GM21723 (cell line): ENCODE data around the gene DMWD.
"Not testable (repeated sequence)": the region's sequence is repeated elsewhere in the genome, so short reads cannot be mapped to it uniquely, and the experiment has no call there.

Experiments
- ATAC-seq: cut with Tn5 transposase; IDR thresholded peaks from one replicate; pipeline ENCODE4 v1.9.1; 2021; ENCODE audit warnings: mild to moderate bottlenecking, moderate library complexity; ENCODE audit not compliant: unreplicated experiment

Gene DMWD

DNA sequence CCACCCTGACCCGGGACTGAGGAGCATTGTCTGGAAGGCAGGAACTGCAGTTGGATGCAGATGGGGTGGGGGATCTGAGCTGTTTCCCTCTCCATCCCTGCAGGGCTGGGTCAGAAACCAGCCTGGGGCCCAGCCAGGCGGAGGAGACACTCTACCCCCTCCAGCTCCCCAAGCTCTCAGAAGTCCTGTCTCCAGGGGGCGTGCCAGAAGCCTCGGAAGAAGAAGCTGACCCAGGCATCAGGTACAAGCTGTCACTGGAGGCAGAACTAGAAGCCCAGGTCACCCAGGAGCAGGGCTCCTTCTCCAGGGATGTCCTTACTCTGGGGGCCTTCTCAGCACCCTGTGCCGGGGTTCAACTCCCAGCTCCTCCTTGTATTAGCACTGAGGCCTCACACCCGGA is 39.1 kb downstream of the DMWD start:
- ATAC-seq = no peak

DNA sequence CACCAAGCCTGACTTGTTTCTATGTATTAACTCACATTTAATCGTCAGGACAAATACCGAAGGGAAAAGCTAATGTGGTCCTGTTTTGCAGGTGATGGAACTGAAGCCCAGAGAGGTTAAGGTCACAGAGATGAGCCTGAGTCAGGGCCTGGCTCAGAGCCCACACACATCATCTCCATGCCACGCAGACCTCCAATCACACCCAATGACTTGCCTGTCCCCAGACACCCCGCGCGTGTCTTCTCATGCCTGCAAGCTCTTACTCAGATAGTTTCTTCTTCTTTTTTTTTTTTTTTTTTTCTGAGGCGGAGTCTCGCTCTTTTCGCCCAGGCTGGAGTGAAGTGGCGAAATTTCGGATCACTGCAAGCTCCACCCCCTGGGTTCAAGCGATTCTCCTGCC is 40.0 kb downstream of the DMWD start:
- no peak for ATAC-seq

DNA sequence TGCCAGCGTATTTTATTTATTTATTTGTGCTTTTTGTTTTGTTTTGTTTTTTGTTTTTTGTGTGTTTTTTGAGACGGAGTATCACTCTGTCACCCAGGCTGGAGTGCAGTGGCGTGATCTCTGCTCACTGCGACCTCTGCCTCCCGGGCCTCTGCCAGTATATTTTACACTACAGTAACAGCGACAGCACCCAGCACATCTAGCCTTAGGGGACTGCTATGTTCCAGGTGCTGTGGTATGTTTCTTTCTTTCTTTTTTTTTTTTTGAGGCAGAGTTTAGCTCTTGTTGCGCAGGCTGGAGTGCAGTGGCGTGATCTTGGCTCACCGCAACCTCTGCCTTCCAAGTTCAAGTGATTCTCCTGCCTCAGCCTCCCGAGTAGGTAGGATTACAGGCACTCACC is 41.2 kb downstream of the DMWD start:
- ATAC-seq = not testable (repeated sequence)

DNA sequence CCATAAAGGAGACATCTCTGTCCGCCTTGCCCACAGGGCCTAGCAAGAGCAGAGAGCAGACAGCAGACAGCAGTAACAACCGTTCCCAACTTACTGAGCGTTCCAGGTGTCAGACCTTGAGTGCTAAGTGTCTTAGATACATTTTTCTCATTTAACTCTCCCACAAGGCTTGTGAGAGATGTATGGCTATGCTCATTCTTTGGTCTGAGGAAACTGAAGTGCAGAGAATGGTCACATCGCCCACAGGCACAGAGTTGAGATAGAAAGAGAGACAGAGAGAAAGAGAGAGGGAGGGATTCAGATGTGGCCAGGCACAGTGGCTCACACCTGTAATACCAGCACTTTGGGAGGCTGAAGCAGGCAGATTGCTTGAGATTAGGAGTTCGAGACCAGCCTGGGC is 45.1 kb downstream of the DMWD start:
- ATAC-seq = no peak

DNA sequence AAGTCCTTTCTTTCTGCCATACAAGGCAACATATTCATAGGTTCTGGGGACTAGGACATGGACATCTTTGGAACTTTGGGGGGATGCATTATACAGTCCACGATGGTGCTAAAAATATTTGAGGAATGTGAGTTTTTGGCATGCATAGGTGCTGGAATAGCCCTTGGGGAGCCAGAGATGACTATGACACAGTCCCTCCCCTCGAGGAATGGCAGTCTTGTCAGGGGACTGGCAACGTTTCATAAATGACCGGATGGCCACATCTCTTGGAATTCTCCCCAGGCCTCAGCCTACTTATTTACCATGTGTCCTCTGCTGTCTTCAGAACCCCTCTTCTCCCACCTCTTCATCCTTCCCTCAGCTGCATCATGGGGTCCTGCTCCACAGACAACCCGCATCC is 45.8 kb downstream of the DMWD start:
- no peak for ATAC-seq

DNA sequence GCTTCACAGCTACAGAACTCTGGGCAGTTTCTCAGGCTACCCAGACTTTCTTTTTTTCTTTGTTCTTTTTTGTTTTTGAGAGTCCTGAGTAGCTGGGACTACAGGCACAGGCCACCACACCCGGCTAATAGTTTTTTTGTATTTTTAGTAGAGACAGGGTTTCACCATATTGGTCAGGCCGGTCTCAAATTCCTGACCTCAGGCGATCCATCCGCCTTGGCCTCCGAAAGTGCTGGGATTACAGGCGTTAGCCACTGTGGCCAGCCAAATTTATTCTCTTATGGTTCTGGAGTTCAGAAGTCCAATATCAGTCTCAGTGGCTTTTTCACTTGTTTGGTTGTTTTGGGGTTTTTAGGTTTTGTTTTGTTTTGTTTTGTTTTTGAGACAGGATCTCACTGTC is 47.0 kb downstream of the DMWD start:
- ATAC-seq = no peak

DNA sequence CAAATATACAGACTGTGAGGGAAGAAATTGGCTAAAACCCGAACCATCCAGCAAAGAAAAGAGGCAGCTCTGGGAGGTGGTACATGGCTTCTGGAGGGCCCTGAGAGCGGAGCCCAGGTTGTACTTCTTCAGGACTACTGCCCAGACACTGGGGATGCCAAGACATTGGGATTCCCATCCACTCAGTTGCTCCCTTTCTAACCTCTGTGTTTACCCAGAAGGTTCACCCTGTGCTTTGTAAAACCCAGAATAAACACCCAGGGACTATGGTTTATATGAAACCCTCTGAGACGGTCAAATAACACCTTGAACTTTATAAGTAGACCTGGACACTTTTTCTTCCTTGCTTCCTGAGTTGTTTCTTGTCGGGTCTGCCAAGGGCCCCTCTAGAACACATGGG is 49.7 kb downstream of the DMWD start:
- ATAC-seq = no peak

DNA sequence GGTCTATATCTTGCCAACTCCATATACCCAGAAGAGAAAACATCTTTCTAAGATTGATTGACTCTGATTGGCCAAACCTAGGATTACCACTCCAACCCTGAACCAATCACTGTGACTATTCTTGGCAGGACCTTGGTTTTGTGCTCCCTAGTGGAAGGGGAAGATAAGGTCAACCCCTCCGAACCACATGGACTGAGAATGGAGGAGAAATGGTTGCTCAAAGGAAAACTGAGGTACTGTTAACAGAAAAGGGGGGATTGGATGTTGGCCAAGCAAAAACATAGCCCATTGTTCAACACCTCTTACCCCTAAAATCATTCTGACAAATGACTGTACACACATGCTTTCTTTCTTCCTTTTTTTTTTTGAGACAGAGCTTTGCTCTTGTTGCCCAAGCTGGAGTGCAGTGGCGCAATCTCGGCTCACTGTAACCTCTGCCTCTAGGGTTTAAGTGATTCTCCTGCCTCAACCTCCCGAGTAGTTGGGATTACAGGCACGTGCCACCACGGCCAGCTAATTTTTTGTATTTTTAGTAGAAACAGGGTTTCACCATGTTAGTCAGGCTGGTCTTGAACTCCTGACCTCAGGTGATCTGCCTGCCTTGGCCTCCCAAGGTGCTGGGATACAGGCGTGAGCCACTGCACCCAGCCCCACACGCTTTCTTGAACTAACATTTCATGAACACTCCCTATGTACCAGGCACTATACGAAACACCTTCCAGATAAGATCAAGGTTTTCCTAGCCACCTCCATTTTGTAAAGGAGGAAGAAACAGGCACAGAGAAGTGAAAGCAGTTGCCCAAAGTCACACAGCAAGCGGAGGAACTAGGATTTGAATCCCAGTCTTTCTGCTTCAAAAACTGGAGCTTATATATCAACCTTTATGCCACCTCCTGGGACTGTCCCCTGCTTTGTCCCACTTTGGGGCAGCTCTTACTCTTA is 52.9 kb downstream of the DMWD start:
- ATAC-seq = no peak

DNA sequence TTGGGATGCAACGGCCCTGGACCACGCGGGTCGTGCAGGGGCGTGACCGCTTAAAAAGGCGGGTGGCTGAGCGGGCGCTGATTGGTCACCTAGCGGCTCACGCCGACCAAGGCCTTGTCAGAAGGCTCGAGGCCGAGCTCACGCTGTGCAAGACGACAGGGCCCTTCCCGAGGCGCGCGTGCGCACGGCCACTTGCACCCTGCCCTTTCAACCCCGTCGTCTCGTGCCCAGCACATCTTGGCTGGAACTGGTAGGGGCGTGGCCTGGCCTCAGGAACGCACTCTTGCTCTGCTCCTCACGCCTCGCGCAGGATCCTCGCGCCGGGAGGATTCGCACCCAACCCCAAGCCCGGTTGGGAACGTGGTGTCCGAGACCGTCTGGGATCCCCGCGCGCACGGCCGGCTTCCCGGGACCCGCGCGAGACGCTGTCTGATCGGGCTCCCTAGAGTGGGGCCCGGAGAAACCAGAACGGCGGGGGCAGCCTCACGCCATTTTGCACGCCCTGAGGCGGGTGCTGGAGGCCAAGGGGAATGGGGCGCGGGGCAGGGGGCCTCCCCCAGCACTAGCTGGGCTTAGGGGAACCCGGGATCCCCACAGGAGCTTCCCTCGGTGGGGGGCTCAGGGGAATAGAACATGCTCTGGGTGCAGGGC is 59.4 kb downstream of the DMWD start, which contains the start of gene MEIOSIN:
Gene MEIOSIN, plus strand, starts transcription at position 280 of the 651 bp plus-strand sequence. CDS start 1,938 bp downstream, outside the sequence.
- no peak for ATAC-seq
